GM18868 (cell line): Measurements from ENCODE around the gene SSPN.

Experiments used
- ATAC-seq: cut with Tn5 transposase; IDR thresholded peaks from one replicate; pipeline ENCODE4 v1.9.1; 2021; ENCODE audit warnings: mild to moderate bottlenecking, moderate library complexity; ENCODE audit not compliant: unreplicated experiment

Gene SSPN

DNA sequence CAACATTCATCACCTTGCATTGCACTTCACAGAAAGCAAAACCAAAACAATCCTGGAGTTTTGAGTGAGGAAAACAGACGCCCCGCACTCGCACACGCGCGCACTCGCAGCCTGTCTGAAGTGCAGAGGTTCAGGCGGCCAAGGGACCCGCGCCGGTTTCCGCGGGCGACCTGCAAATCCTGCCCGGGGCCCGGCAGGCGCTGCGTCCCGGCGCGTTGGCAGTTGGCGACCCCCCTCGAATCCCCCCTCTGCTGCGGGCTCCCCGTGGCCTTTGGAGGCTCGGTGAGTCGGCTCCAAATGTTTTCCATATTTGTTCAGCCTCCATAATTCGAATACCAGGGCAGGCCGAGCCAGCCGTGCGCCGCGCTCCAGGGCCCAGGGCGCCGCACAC is at the start of gene SSPN:
Gene SSPN, plus strand, starts transcription at position 324 of the 391 bp plus-strand sequence. CDS start 100 bp downstream, outside the sequence.
- ATAC-seq = peak; percentile 52

- ATAC-seq = no peak
Observed at GRCh38 chr12:26148291-26148690, 47.1 kb upstream of the SSPN start.

GRCh38 chr12:26149968-26150500 is 45.3 kb upstream of the SSPN start:
- ATAC-seq = no peak

- ATAC-seq = no peak
Observed at GRCh38 chr12:26150736-26151450, 44.5 kb upstream of the SSPN start.

DNA sequence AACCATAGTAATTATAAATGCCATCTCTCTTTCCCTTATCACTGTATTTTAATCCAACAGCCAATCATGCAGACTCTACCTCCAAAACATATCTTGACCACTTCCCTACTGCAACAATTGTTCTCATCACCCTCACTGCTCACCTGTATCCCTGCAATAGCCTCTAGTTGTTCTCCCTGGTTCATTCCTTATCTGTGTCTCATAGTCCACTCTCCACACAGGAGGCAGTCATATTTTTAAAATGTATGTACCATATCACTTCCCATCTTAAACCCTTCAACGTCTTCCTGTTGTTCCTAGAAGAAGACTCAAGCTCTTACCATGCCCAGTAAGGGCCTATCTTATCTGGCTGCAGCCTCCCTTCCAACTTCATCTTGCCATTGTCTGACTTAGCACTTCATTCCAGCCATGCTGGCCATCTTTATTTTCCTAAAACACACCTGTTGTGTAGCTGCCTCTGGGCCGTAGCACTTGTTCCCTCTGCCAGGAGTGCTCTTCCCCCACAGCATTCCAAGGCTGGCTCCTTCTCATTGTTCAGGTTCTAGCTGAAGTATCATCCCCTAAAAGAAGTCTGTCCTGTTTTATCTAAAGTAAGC is 42.8 kb upstream of the SSPN start:
- ATAC-seq = no peak

DNA sequence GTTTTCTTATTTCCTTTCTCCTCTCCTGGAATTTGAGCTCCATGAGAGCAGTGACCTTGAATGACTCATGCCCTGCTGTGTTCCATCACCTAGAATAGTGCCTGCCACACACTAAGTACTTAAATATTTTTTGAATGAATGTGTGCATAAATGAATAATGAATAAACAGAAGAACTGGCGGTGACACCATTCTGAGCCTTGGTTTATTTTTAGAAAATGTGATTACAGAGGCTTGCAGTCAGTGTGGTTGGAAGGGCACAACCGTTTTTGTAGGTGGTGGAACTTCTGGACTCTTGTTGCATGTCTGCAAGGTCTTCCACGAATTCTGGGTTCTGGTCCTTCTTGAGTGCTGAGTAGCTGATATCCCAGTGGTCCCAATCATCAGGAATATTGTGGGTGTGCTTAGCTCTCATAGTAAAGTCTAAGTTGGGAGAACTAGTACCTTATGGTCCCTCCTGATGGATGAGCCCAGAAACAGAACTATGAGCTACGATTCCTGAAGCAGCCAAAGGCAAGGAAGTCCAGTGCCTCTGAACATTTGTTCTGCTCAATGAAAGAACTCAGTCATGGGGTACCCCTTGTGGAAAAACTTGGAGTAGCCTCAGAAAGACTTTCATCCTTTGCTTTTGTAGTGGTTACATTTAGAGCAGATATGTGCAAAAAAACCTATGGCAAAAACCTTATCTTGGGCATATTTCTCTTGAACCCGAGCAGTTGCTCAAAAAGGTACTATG is 41.8 kb upstream of the SSPN start:
- no peak for ATAC-seq

DNA sequence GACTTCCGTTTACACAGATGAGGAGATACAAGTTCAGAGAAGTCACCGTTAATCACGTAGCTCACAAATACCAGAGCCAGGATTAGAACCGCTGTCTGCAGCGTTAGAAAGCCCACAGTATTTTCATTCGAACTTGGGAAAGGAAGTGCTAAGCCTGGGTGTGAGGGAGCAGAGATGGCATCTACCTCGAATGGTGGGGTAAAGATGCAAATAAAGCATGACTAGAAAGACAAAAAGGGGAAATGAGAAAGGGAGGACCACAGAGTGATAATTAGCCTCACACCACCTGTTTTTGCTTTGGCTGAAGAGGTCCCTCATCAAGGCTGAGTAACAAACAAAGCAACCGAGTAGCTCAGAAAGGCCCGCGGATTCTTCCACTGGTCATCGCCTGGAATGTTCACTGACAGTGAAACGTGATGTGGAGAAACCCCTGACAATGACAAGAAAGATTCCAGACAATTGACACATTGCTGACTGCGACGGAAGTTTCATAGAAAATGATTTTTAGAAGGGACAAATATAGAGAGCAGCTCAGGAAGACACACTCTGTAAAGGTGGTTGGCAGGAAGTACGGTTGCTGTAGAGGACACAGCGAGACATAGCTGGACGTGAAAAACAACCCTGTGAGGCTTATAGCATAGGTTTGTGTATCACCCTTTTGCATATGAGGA is 39.0 kb upstream of the SSPN start:
- ATAC-seq = peak; percentile 86

DNA sequence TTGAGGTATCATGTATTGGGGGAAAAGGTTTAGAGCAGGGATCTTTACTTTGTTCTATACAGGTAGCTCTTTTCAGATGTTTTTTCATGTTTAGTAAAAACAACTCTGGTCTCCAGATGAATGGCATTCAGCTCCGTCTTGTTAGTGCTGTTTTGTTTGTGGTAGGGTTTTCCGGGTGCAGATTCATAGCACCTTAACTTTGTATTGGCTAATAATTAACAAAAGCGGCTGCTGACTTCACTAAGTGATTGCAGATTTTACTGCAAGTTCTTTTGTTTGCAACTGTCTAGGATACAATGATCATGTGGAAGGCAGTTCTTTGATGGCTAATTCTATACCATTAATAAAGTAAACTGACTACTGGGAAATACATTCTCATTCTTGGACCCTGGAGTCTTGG is 38.4 kb upstream of the SSPN start:
- peak; percentile 1 for ATAC-seq

GRCh38 chr12:26158078-26158764 is 37.2 kb upstream of the SSPN start:
- ATAC-seq = peak; percentile 31

DNA sequence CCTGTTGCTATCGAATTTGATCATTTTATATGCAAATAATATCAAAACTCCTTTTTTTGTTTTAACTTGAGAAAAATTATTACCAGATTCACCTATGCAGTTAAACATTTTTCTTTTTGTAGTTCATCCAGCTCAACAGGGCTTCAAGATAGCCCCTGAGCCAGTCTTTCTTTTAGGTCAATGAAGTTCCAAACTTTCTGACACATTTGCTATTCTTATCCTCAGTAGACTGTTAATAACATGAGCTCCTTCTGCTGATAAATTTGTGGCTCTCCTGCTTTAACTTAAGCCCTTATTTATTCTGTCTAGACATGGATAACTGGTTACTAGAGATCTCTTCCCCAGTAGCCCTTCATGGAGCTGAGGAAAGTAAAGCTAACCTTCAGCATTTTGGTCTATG is 33.2 kb upstream of the SSPN start:
- ATAC-seq = no peak

- peak; percentile 77 for ATAC-seq
Observed at GRCh38 chr12:26162905-26163304, 32.5 kb upstream of the SSPN start.

DNA sequence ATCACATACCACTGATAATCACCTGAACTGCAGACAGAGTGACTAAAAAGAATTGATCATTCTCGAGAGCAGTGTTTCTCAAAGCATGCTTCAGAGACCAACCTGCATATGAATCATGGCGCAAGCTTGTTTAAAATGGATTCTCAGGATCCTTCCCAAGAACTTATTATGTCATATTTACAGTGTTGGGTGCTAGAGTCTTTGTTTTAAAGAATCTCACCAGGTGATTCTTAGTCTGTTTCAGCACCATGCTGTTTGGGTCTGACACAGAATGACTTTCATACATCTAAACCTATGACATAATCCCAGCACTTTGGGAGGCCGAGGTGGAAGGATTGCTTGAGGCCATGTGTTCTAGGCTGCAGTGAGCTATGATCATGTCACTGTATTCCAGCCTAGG is 31.3 kb upstream of the SSPN start:
- ATAC-seq = no peak

GRCh38 chr12:26172013-26172412 is 23.4 kb upstream of the SSPN start:
- ATAC-seq = no peak

DNA sequence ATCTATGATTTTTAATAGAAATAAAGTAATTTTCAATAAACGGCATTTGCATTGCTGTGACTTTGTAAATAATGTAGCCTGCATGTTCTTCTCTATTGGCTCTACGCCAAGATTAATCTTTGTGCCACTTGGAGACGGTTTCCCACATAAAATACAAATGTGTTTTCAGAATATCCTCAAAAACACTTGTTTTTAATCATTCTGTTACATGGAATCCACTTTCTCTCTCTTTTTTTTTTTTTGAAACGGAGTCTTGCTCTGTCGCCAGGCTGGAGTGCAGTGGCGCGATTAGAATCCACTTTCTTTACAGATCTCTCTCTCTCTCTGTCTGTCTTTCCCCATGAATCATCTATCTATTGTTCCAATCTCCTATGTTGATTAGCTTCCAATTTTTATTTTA is 22.8 kb upstream of the SSPN start:
- no peak for ATAC-seq

DNA sequence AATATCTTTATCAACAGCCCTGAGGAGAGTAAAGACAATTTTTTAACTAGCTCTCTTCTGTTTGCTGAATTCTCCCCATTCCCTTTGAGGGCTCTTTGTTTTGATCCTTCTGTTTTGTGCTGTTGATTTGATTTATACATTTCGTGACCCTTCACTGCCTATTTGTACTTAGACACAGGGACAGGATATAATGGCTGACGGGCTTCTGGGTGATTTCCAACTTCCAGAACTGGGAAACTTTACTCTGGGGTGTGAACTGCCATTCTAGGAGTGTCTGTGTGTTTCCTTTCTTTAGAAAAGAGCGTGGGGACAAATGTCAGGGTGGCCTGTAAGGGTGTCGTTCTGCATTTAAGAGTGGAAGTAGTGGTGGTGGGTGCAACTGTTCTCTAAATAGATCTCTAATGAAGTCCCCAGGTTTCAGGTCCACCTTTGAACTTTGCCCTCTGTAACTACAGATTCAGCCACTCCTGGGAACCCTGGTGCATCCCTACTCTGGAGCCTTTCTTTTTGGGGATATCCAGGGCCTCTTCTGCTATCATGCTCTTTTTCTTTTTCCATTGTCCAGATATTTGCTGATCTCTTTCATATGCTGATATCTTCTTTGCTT is 22.3 kb upstream of the SSPN start:
- ATAC-seq = no peak

DNA sequence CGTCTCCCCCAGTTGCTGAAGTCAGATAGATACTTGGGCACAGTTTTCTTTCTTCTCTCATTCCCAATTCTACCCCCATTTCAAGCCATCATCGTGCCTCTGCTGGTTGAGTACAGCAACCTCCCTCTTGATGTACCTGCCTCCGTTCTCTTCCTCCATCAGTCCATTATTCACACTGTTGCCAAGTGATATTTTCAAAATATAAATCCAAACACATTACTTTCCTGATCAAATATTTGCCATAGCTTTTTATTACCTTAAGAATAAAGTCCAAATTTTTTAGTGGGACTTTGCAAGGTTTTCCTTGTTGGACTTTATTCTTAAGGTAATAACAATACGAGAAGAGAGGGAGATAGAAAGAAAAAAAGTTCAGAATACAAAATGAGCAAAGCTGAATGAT is 18.6 kb upstream of the SSPN start:
- no peak for ATAC-seq

DNA sequence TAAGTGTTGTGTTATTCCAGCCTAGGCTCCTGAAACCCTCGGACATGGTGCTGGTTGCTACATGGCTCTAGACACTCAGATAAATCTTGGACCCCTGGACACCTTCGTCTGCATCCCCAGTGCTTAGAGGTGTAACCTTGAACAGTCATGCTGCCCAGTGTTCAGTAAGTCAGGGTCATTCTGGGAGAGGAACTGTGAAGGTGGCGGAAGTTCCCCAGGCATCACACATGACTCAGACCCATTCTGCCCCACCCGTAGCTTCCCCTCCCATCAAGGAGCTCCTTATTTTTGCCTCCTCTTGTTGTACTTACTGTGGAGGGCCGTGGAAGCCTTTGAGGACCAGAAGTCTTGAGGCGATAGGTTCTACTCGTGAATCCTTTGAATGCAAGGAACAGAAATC is 18.1 kb upstream of the SSPN start:
- ATAC-seq = peak; percentile 91

DNA sequence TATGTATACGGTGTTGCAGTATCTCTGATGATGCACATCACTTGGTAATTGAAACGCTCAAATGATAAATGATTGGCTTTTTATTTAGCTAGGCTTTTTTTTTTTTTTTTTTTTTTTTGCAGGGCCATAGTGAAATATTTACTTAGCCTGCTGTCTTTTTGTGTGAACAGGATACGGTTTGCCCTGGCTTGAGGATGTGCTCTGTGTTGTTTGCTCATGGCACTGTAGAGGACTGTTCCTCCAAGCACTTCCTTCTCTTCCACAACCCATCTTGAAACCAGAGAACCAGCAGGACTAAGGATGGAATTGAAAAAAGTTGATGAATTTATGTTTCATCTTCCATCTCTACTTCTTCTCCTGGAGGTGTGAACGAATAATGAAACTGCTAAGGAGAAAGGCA is 15.5 kb upstream of the SSPN start:
- no peak for ATAC-seq

- no peak for ATAC-seq
Observed at GRCh38 chr12:26182377-26182776, 13.0 kb upstream of the SSPN start.
